CD14-positive monocyte (primary cell): ENCODE results near the gene SLC26A2. TPM values are rescaled to one million over a fixed set of nuclear protein-coding genes. Genes with fewer than 3 reads are reported as not detected.

Experiments used
- DNase-seq, 3 donors: peaks; one replicate each; pipeline ENCODE4 v3.0.0-alpha.2; 2011 to 2022
- H2AFZ ChIP-seq: 2 replicates; pipeline ENCODE4 v1.6.0; 2012; ENCODE audit warnings: mild to moderate bottlenecking, low read depth, low read length, inconsistent platforms; ENCODE audit not compliant: insufficient read depth, poor library complexity, severe bottlenecking
- H3K27ac ChIP-seq, 2 donors: 1 replicate in 1 of 2; 2 replicates in 1 of 2; pipeline ENCODE4 v1.5.1; 2012 to 2013; ENCODE audit warnings: low read length in 2 of 2, control low read depth in 1 of 2, inconsistent platforms in 1 of 2, low read depth in 1 of 2, mild to moderate bottlenecking in 1 of 2
- H3K27me3 ChIP-seq, 2 donors: one replicate each; pipeline versions ENCODE4 v1.6.0 to v1.6.1; 2011 to 2013; ENCODE audit warnings: low read length in 2 of 2; ENCODE audit not compliant: control insufficient read depth in 2 of 2, insufficient read depth in 2 of 2
- H3K36me3 ChIP-seq, 2 donors: replicated peaks in 1 of 2; 1 replicate in 1 of 2; 2 replicates in 1 of 2; pipeline versions ENCODE4 v1.5.1 to v1.6.1; 2012 to 2013; ENCODE audit warnings: low read length in 2 of 2, control low read depth in 1 of 2, inconsistent platforms in 1 of 2, mild to moderate bottlenecking in 1 of 2; ENCODE audit not compliant: insufficient read depth in 2 of 2, control insufficient read depth in 1 of 2
- H3K4me1 ChIP-seq, 2 donors: 1 replicate in 1 of 2; 2 replicates in 1 of 2; pipeline versions ENCODE4 v1.5.1 to v1.6.1; 2012 to 2013; ENCODE audit warnings: low read length in 2 of 2, control low read depth in 1 of 2, inconsistent platforms in 1 of 2, mild to moderate bottlenecking in 1 of 2, moderate library complexity in 1 of 2; ENCODE audit not compliant: insufficient read depth in 2 of 2, control insufficient read depth in 1 of 2
- H3K4me2 ChIP-seq: replicated peaks from 2 replicates; pipeline ENCODE3; 2012; ENCODE audit warnings: low read length, moderate library complexity, mild to moderate bottlenecking; ENCODE audit not compliant: poor library complexity, severe bottlenecking; ENCODE audit errors: extremely low read depth
- H3K4me3 ChIP-seq, 3 experiments: fragments of 200-600 bp in 1 of 3; sonication (generic) in 1 of 3; replicated peaks in 1 of 3; 1 replicate in 2 of 3; 2 replicates in 1 of 3; pipeline ENCODE4 v1.5.1; 2011 to 2013; ENCODE audit warnings: low read length in 3 of 3, mild to moderate bottlenecking in 3 of 3, control low read depth in 2 of 3, low read depth in 2 of 3, inconsistent platforms in 1 of 3, moderate library complexity in 1 of 3
- H3K79me2 ChIP-seq: 2 replicates; pipeline ENCODE4 v1.6.0; 2012; ENCODE audit warnings: mild to moderate bottlenecking, control low read depth, inconsistent platforms, low read length, moderate library complexity; ENCODE audit not compliant: insufficient read depth
- H3K9ac ChIP-seq: 2 replicates; pipeline ENCODE4 v1.6.0; 2017; ENCODE audit warnings: low read length, mild to moderate bottlenecking; ENCODE audit not compliant: insufficient read depth, poor library complexity, severe bottlenecking
- H3K9me3 ChIP-seq, 2 donors: replicated peaks in 1 of 2; 1 replicate in 1 of 2; 2 replicates in 1 of 2; pipeline versions ENCODE4 v1.5.1 to v1.6.1; 2012 to 2013; ENCODE audit warnings: low read length in 2 of 2, control low read depth in 1 of 2; ENCODE audit not compliant: control insufficient read depth in 1 of 2, insufficient read depth in 1 of 2
- H4K20me1 ChIP-seq: 2 replicates; pipeline ENCODE4 v1.6.0; 2012; ENCODE audit warnings: mild to moderate bottlenecking, low read length, control low read depth, moderate library complexity; ENCODE audit not compliant: insufficient read depth
- H3K27ac Mint-ChIP-seq, 7 donors: one replicate each; pipeline ENCODE4 v1.8.0; 2020; ENCODE audit warnings: mild to moderate bottlenecking in 7 of 7, mixed read lengths in 7 of 7, moderate library complexity in 6 of 7, inconsistent platforms in 2 of 7
- H3K27me3 Mint-ChIP-seq, 3 donors: one replicate each; pipeline ENCODE4 v1.8.0; 2021 to 2022; ENCODE audit warnings: low read depth in 3 of 3, mild to moderate bottlenecking in 3 of 3, mixed read lengths in 3 of 3, moderate library complexity in 3 of 3, inconsistent platforms in 1 of 3
- H3K36me3 Mint-ChIP-seq, 2 donors: one replicate each; pipeline ENCODE4 v1.8.0; 2020; ENCODE audit warnings: mixed read lengths in 2 of 2, inconsistent platforms in 1 of 2, mild to moderate bottlenecking in 1 of 2
- H3K4me1 Mint-ChIP-seq: one replicate; pipeline ENCODE4 v1.8.0; 2020; ENCODE audit warnings: mild to moderate bottlenecking, mixed read lengths
- H3K4me3 Mint-ChIP-seq, 2 donors: one replicate each; pipeline ENCODE4 v1.8.0; 2020; ENCODE audit warnings: mild to moderate bottlenecking in 2 of 2, mixed read lengths in 2 of 2, moderate library complexity in 1 of 2
- H3K9me3 Mint-ChIP-seq, 7 donors: one replicate each; pipeline ENCODE4 v1.8.0; 2020 to 2022; ENCODE audit warnings: mixed read lengths in 7 of 7, mild to moderate bottlenecking in 6 of 7, moderate library complexity in 6 of 7, inconsistent platforms in 2 of 7
- CTCF ChIP-seq: fragments of 200-600 bp; IDR thresholded peaks from one replicate; pipeline ENCODE4 v1.8.0; 2022; ENCODE audit warnings: antibody characterized with exemption, mild to moderate bottlenecking
- WGBS: methylation state at CpG from one replicate; pipeline ENCODE4 v1.1.5; 2013; ENCODE audit warnings: missing lambda C conversion rate; ENCODE audit not compliant: insufficient coverage; 5-methylcytosine and 5-hydroxymethylcytosine counted together
- intact Hi-C, 2 donors: fragments of 100-400 bp; cut with micrococcal nuclease; formaldehyde crosslinking; loops; one replicate each; pipeline versions ENCODE4 v1.15.0 to v1.15.1; 2023
- polyA plus RNA-seq, 3 donors: library from polyadenylated mRNA; depleted of rRNA in 1 of 3; unstranded in 2 of 3; stranded (reverse) in 1 of 3; fragments of 300-500 nt in 2 of 3; fragments of >200 nt in 1 of 3; fragmentation: Illumina TruSeq in 2 of 3; gene quantifications; 1 replicate in 2 of 3; 2 replicates in 1 of 3; pipeline ENCODE4 v1.2.3, GENCODE V29; 2012 to 2021

SLC26A2 gene
- polyA plus RNA-seq, 3 donors: 1.9 to 3.6 (median 3.1) TPM

GRCh38 chr5:150006318-150006717 is 45.8 kb downstream of the SLC26A2 start:
- Histone ChIP-seq H3K27me3 (no peaks in the 10 kb centered on the region), H3K79me2 (peaks cover 37% of the 10 kb centered on the region), H3K4me3 (no peak overlapping the region), H2AFZ (no peak overlapping the region), H3K4me2 (no peak overlapping the region), H3K27ac (no peak overlapping the region), H3K4me1 (peaks cover 15 to 16% of the 10 kb centered on the region in 2 donors), H3K9ac (no peak overlapping the region), H4K20me1 (peaks cover 44% of the 10 kb centered on the region), H3K36me3 (peaks cover 55 to 74% of the 10 kb centered on the region in 2 donors), H3K9me3 (no peaks in the 10 kb centered on the region)
- intact Hi-C loops: no loop called here
- H3K36me3 Mint-ChIP-seq: peaks cover 62 to 73% of the 10 kb centered on the region in 2 donors
- H3K27ac Mint-ChIP-seq: no peak overlapping the region
- H3K27me3 Mint-ChIP-seq: peaks cover 0 to 2% (median 0%) of the 10 kb centered on the region in 3 donors
- H3K4me3 Mint-ChIP-seq: no peak overlapping the region
- H3K9me3 Mint-ChIP-seq: peaks cover 0 to 2% (median 0%) of the 10 kb centered on the region in 7 donors
- WGBS: no CpG with 5 or more reads among the region's 4 CpGs
- no peak for DNase-seq
- TF ChIP-seq CTCF: no peak
- peaks cover 17% of the 10 kb centered on the region for H3K4me1 Mint-ChIP-seq

GRCh38 chr5:150007050-150007449 is 46.5 kb downstream of the SLC26A2 start:
- Mint-ChIP-seq H3K9me3 (no peaks in the 10 kb centered on the region), H3K4me1 (peaks cover 10% of the 10 kb centered on the region), H3K36me3 (peaks cover 68 to 80% of the 10 kb centered on the region in 2 donors), H3K4me3 (no peak overlapping the region), H3K27ac (no peak overlapping the region), H3K27me3 (peaks cover 0 to 2% (median 0%) of the 10 kb centered on the region in 3 donors)
- no peak overlapping the region for H3K9ac ChIP-seq
- no peaks in the 10 kb centered on the region for H3K9me3 ChIP-seq
- H3K4me3 ChIP-seq: no peak overlapping the region
- no peak for TF ChIP-seq CTCF
- H4K20me1 ChIP-seq: peaks cover 39% of the 10 kb centered on the region
- intact Hi-C loops: no loop called here
- H3K27me3 ChIP-seq: no peaks in the 10 kb centered on the region
- no peak overlapping the region for H2AFZ ChIP-seq
- H3K27ac ChIP-seq: no peak overlapping the region
- H3K4me1 ChIP-seq: peaks cover 7 to 8% of the 10 kb centered on the region in 2 donors
- H3K4me2 ChIP-seq: no peak overlapping the region
- H3K36me3 ChIP-seq: peaks cover 60 to 81% of the 10 kb centered on the region in 2 donors
- H3K79me2 ChIP-seq: peaks cover 30% of the 10 kb centered on the region
- no peak for DNase-seq
